Ramos (cell line): ENCODE results near the gene DRC3.

Experiments
- in situ Hi-C: fragments of 300-500 bp; cut with MboI; formaldehyde crosslinking; loops from one replicate; pipeline ENCODE4 v1.14.3; 2022; ENCODE audit warnings: low sequenced_read_pairs; ENCODE audit not compliant: unreplicated experiment

DRC3 gene

DNA sequence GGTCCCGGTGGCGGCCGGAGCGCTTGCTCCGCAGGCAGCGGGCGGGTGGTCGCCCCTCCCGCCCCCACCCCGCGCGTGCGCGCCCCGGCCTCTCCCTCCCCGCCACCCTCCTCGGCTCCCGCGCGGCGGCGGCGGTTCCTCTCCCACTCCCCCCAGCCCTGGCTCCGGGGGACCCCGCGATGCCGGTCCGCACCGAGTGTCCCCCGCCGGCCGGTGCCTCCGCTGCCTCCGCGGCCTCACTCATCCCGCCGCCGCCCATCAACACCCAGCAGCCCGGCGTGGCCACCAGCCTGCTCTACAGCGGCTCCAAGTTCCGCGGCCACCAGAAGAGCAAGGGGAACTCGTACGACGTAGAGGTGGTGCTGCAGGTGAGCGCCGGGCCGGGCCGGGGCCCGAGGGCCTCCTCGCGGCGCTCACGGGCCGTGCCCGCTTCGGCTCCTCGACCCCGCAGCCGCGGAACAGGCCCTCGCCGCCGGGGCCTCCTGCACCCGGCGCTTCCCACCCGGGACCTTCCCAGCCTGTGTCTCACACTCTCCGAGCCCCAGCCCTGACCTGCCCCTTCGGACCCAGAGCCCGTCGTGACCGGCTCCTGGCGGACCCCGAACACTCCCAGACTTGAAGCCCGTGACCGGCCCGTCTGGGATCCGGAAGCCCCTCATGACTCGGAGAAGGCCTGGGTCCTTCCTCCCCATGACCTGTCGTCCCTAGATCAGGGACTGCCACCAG, 67.0 kb downstream of the DRC3 start:
- in situ Hi-C loops: loop anchor here (25.0 kb wide), 1 partner anchor 352 kb away; the partner anchor contains the start of gene RAI1

GRCh38 chr17:18040261-18040858, 67.7 kb downstream of the DRC3 start:
- in situ Hi-C loops: loop anchor here (25.0 kb wide), 1 partner anchor 353 kb away; the partner anchor contains the start of gene RAI1

DNA sequence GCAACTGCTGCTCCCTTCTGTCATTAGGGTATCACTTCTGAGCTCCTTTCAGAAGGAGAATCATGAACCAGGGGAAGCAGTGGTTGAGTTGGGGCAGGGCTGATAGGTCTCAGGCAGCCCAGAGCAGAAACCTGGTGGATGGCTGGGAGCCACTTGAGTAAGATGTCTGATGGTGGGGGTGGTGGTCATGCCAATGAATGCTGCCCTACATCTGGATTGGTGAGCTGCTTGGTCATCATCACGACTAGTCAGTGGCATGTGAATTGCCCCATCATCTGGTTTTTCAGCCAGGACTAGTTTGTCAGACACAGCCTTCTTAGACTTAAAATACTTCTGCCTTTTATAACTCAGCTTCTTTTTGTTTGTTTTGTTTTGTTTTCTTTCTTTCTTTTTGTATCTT, 69.1 kb downstream of the DRC3 start:
- in situ Hi-C loops: loop anchor here (25.0 kb wide), 1 partner anchor 354 kb away; the partner anchor contains the start of gene RAI1

GRCh38 chr17:18042983-18043382, 70.3 kb downstream of the DRC3 start:
- in situ Hi-C loops: loop anchor here (25.0 kb wide), 1 partner anchor 356 kb away; the partner anchor contains the start of gene RAI1

DNA sequence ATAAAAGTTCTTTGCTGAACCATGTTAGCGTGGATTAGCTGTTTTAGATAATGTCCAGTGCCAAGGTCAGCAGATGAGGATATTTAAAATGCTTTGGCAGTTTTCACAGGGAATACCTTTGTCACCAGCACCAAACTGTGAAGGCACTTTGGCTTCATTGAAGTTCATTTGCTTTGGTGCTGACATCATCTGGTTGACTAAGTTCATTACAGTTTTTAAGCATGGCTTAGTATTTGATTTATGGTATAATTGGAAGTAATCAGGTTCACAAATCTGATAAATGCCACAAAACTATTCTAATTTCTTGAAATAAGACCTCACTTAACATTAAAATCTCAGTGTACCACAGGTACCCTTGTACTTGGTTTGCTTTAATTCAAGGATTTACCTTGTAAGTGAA, 70.8 kb downstream of the DRC3 start:
- in situ Hi-C loops: loop anchor here (25.0 kb wide), 1 partner anchor 356 kb away; the partner anchor contains the start of gene RAI1

DNA sequence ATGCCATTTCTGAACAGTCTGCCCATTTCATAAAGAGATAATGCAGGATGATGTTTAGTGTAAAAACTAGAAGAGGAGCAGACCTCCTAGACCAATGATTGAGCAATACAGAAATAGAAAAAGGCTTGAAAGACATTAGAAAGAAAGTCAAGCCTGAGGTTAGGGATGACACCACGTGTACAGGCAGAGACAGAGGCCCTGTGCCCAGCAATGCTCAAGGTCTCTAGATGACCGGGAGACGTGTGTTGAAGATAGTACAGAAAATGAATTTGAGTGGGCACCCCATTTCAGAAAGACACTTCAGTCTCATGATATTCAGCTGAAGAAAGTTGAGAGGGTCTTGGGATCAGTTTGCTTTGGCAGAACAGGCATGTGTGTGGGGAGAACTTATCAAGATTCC, 71.9 kb downstream of the DRC3 start:
- in situ Hi-C loops: loop anchor here (25.0 kb wide), 1 partner anchor 357 kb away; the partner anchor contains the start of gene RAI1

GRCh38 chr17:18045691-18046350, 73.2 kb downstream of the DRC3 start:
- in situ Hi-C loops: loop anchor here (25.0 kb wide), 1 partner anchor 359 kb away; the partner anchor contains the start of gene RAI1

DNA sequence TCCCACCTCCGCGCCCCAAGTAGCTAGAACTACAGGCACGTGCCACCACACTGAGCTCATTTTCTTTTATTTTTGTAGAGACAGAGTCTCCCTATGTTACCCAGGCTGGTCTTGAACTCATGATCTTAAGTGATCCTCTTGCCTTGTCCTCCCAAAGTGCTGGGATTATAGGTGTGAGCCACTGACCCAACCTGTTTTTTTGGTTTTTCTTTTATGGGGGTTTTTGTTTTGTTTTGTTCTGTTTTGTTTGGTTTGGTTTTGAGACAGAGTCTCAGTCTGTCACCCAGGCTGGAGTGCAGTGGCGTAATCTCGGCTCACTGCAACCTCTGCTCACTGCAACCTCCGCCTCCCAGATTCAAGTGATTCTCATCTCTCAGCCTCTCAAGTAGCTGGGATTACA, 82.9 kb downstream of the DRC3 start:
- in situ Hi-C loops: no loop called here

DNA sequence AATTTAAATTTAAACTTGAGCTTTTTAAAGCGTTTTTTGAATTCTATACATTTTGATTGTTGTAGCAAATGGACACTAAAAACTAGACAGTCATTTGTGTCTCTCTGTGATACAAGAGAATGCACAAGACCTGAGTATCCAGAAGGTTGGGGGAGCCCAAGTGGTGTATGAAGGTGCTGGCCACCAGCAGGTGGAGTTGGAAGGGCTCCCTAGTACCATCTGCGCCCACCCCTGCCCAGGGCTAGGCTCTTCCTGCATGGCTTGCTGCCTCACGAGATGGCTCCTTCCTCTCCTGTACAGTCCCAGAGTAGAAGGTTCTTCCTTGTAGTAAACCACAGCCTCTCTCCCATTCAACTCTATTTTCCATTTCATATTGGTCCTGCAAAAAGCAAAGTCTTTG, 83.6 kb downstream of the DRC3 start:
- in situ Hi-C loops: no loop called here

- in situ Hi-C loops: no loop called here
These were observed 86.6 kb downstream of the DRC3 start for GRCh38 chr17:18059283-18059682.

- in situ Hi-C loops: no loop called here
These were observed 91.4 kb downstream of the DRC3 start for GRCh38 chr17:18064053-18064452.

DNA sequence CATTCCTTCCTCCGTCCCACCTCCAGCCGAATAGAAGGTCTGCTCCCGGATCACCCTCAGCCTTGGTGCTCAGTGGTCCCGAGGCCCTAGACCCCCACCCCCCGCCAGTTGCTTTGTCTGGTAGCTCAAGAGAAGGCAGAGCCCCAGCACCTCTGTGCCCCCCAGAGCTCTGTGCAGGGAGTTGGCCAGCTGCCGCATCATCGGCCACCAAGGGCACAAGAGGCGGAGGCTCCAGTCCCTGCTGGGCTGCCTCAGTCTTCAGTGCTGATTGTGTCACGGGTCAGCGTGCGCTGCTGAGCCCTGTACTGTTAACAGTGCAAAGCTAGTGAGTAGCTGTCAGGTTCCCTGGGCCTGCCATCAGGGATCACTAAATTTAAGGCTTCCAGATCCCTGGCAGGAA, 92.9 kb downstream of the DRC3 start:
- in situ Hi-C loops: no loop called here
